Gastroesophageal sphincter (tissue), 4 donors: ENCODE measurements around the gene TMEM115. TPM values are rescaled to one million over a fixed set of nuclear protein-coding genes. Genes with fewer than 3 reads are reported as not detected.
A peak's percentile ranks its signal among the peaks of the same experiment; 100 is the strongest.

Source experiments
- ATAC-seq: fragments of 150-250 bp; one replicate; pipeline ENCODE4 v1.9.1; 2016; ENCODE audit warnings: mild to moderate bottlenecking, moderate library complexity
- H3K27ac ChIP-seq, 4 donors: fragments of 200-600 bp; sonication (generic) in 3 of 4; 1 replicate in 3 of 4; 2 replicates in 1 of 4; pipeline ENCODE4 v1.5.1; 2016 to 2019
- H3K27me3 ChIP-seq: fragments of 200-600 bp; sonication (generic); one replicate; pipeline ENCODE4 v1.5.1; 2019
- H3K36me3 ChIP-seq, 2 donors: fragments of 200-600 bp; sonication (generic); one replicate each; pipeline ENCODE4 v1.5.1; 2019; ENCODE audit warnings: control low read depth in 1 of 2
- H3K4me1 ChIP-seq, 3 donors: fragments of 200-600 bp; sonication (generic); 1 replicate in 2 of 3; 2 replicates in 1 of 3; pipeline ENCODE4 v1.5.1; 2016 to 2019; ENCODE audit warnings: control low read depth in 2 of 3
- H3K4me3 ChIP-seq, 2 donors: fragments of 200-600 bp; sonication (generic); one replicate each; pipeline ENCODE4 v1.5.1; 2019; ENCODE audit warnings: mild to moderate bottlenecking in 1 of 2, moderate library complexity in 1 of 2
- H3K9me3 ChIP-seq, 3 donors: fragments of 200-600 bp; sonication (generic); one replicate each; pipeline ENCODE4 v1.5.1; 2017 to 2019; ENCODE audit warnings: control low read depth in 2 of 3
- CTCF ChIP-seq, 4 experiments: fragments of 200-600 bp in 2 of 4; fragments of 450-650 bp in 2 of 4; sonication (generic) in 1 of 4; IDR thresholded peaks; one replicate each; pipeline ENCODE4 v1.5.1; 2017 to 2019; ENCODE audit warnings: antibody characterized with exemption in 4 of 4, mild to moderate bottlenecking in 2 of 4, moderate library complexity in 2 of 4
- EP300 ChIP-seq: sonication (generic); formaldehyde crosslinking; IDR thresholded peaks from one replicate; pipeline ENCODE4 v1.6.1; 2017; ENCODE audit warnings: antibody characterized with exemption, mild to moderate bottlenecking
- POLR2A ChIP-seq, 2 donors: fragments of 450-650 bp; IDR thresholded peaks; one replicate each; pipeline ENCODE4 v1.6.1; 2017; ENCODE audit warnings: antibody characterized with exemption in 2 of 2, mild to moderate bottlenecking in 2 of 2, moderate library complexity in 1 of 2
- POLR2AphosphoS5 ChIP-seq: sonication (generic); formaldehyde crosslinking; IDR thresholded peaks from one replicate; pipeline ENCODE4 v1.6.1; 2017; ENCODE audit warnings: antibody characterized with exemption
- WGBS, 2 donors: methylation state at CpG; one replicate each; pipeline ENCODE4 v1.1.5; 2018; ENCODE audit warnings: low coverage in 1 of 2; 5-methylcytosine and 5-hydroxymethylcytosine counted together
- total RNA-seq, 4 donors: library from RNA; depleted of rRNA; stranded (reverse); fragments of >200 nt; gene quantifications; one replicate each; pipeline ENCODE4 v1.1.0, GENCODE V29; 2016

The TMEM115 gene
- total RNA-seq, 4 donors from 2014 or later = 41.1 to 66.2 (median 55.7) TPM

- Histone ChIP-seq H3K36me3 (peaks cover 0 to 64% of the 10 kb centered on the region in 2 donors), H3K4me1 (peaks cover 1 to 88% (median 44%) of the 10 kb centered on the region in 3 donors), H3K27ac (peak overlapping the region in 1 of 4 donors; percentile 94), H3K9me3 (no peaks in the 10 kb centered on the region), H3K27me3 (no peaks in the 10 kb centered on the region), H3K4me3 (no peak overlapping the region)
- 21% methylated on average over 2 of the region's 2 CpGs; no CpG with 5 or more reads in 1 of the 2 donors for WGBS, 2 donors
- no peak for ATAC-seq
- TF ChIP-seq EP300 (no peak), CTCF (IDR thresholded peaks at IDR 0.05) (no peak), POLR2A (IDR thresholded peaks at IDR 0.05) (no peak), POLR2AphosphoS5 (no peak)
These were observed 6.5 kb downstream of the TMEM115 start for GRCh38 chr3:50352781-50353180.

- Histone ChIP-seq H3K4me3 (peak overlapping the region; percentile 50 to 75), H3K27me3 (no peaks in the 10 kb centered on the region), H3K4me1 (peaks cover 0 to 85% (median 29%) of the 10 kb centered on the region in 3 donors), H3K27ac (peak overlapping the region in 3 of 4 donors; percentile 94 to 99 (median 95)), H3K9me3 (no peaks in the 10 kb centered on the region), H3K36me3 (peaks cover 0 to 54% of the 10 kb centered on the region in 2 donors)
- TF ChIP-seq POLR2A (IDR thresholded peaks at IDR 0.05) (no peak), POLR2AphosphoS5 (peak; percentile 2), CTCF (IDR thresholded peaks at IDR 0.05) (no peak), EP300 (no peak)
- ATAC-seq = no peak
- 38 to 63% methylated on average over 5 to 11 of the region's 11 CpGs for WGBS, 2 donors
These were observed 8.0 kb downstream of the TMEM115 start for GRCh38 chr3:50351323-50351697.

GRCh38 chr3:50350527-50351322 is 8.6 kb downstream of the TMEM115 start, which contains the start of the genes CYB561D2 and NPRL2:
TSS of gene CYB561D2 (plus strand) at chr3:50350862. CDS start at chr3:50351434, 572 bp downstream.
TSS of gene NPRL2 (minus strand) at chr3:50350775. CDS start at chr3:50350652, 123 bp downstream.
- peaks cover 0 to 84% (median 28%) of the 10 kb centered on the region in 3 donors for H3K4me1 ChIP-seq
- H3K27me3 ChIP-seq = no peaks in the 10 kb centered on the region

GRCh38 chr3:50350213-50350526 is 9.2 kb downstream of the TMEM115 start:
- TF ChIP-seq EP300 (no peak), CTCF (IDR thresholded peaks at IDR 0.05) (no peak), POLR2A (IDR thresholded peaks at IDR 0.05) (no peak)
- peaks cover 0 to 84% (median 30%) of the 10 kb centered on the region in 3 donors for H3K4me1 ChIP-seq
- H3K27ac ChIP-seq = peak overlapping the region; percentile 18 to 99 (median 94)
- H3K27me3 ChIP-seq = no peaks in the 10 kb centered on the region
- WGBS, 2 donors = 0 to 20% methylated on average over 2 of the region's 7 CpGs
- peaks cover 0 to 43% of the 10 kb centered on the region in 2 donors for H3K36me3 ChIP-seq
- no peaks in the 10 kb centered on the region for H3K9me3 ChIP-seq
- no peak for ATAC-seq
- H3K4me3 ChIP-seq = peak overlapping the region; percentile 50 to 75

More at GRCh38 chr3:50350527-50351322, 8.6 kb downstream of the TMEM115 start, which contains the start of the genes CYB561D2 and NPRL2:
- WGBS, 2 donors = 0% methylated on average over 6 of the region's 64 CpGs; no CpG with 5 or more reads in 1 of the 2 donors
- ATAC-seq = peak; percentile 95
- no peaks in the 10 kb centered on the region for H3K9me3 ChIP-seq
- H3K4me3 ChIP-seq = peak within 1 kb of the TSS; percentile 50 to 75
- peaks cover 0 to 49% of the 10 kb centered on the region in 2 donors for H3K36me3 ChIP-seq
- peak within 1 kb of the TSS; percentile 63 to 99 (median 94) for H3K27ac ChIP-seq
- TF ChIP-seq POLR2A (IDR thresholded peaks at IDR 0.05) = peak; percentile 68 to 73
- peak; percentile 79 for TF ChIP-seq POLR2AphosphoS5
- no peak for TF ChIP-seq EP300
- peak in 1 of 4 experiments; percentile 17 for TF ChIP-seq CTCF (IDR thresholded peaks at IDR 0.05)
